Measurements from ENCODE around the gene SDF2L1.

DNA sequence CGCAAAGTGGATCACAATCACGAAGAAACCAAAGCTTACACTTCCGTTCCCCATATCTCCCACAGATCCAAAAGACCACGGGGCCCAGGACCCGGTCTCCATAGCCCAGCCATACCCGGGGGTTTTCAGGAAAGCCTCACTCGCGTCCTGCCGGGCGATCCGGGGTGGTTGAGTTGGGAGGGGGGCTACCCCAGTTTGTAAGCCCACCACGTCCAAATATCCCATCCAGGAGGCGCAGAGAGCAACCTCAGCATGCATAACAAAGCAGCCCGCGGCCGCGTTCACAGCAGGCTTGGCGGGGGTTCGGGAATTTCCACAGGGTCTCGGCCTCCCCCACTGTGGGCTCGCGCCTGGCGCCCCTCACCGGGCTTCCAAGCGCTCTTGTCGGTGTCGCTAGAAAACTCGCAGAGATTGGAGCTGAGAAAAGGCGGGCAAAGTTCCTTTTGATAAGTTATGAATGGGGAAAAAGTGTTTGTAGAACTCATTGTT, 9.5 kb downstream of the SDF2L1 start:
- no peak for TF ChIP-seq TAF1 (IDR thresholded peaks at IDR 0.05; ENCODE audit: low read depth, low read length)
- TF ChIP-seq POLR2AphosphoS5 (IDR thresholded peaks at IDR 0.05; ENCODE audit: low read depth, low read length) = no peak
- TF ChIP-seq PAX5 (IDR thresholded peaks at IDR 0.05; ENCODE audit: insufficient read depth, low read length, severe bottlenecking) = no peak

Data from GM12891 (cell line).